GM10248 (cell line): ENCODE results near the gene POFUT2.
"Not testable (repeated sequence)": the region's sequence is repeated elsewhere in the genome, so short reads cannot be mapped to it uniquely, and the experiment has no call there.

Source experiments
- CTCF ChIA-PET: fragments of 300-600 bp; sonication (Branson Sonifier 250); formaldehyde crosslinking; extraction: SDS; loops from one replicate; lab custom pipeline; 2021; ENCODE audit warnings: antibody characterized with exemption; lab: Yijun Ruan, JAX
- POLR2A ChIA-PET: fragments of 350-650 bp; sonication (Branson Sonifier 250); formaldehyde crosslinking; extraction: SDS; loops from one replicate; lab custom pipeline; 2020; ENCODE audit warnings: antibody characterized with exemption; lab: Yijun Ruan, JAX
- DNase-seq: peaks from one replicate; pipeline ENCODE4 v3.0.0; 2012; ENCODE audit errors: extremely low spot score
- TF ChIP-seq, protein P1 (sequence below): IDR thresholded peaks from 2 replicates; pipeline ENCODE4 v1.5.1; 2012; ENCODE audit warnings: mild to moderate bottlenecking, low read depth; ENCODE audit errors: extremely low read depth, missing control alignments, control extremely low read depth

POFUT2 gene

DNA sequence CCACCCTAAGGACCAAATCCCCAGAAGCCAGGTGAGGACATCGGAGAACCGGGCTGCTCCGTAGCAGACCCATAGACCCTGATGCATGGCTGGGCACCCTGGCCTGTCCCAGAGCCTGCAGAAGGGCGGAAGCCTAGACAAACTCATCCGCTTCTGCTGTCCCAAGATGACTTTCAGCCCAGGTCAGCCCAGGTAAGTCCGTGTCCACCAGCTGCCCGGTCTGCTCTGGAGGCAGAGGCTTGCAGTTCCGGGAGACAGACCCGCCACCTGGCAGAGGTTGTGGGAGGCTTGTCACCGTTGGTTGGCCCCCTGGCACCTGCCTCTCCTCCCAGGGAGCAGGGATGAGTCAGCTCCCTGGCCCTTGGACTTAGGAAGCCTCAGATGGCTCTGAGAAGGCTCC, 22.8 kb upstream of the POFUT2 start:
- DNase-seq = no peak
- ChIA-PET POLR2A (no interaction called here), CTCF (no interaction called here)
- TF ChIP-seq, protein P1, sequence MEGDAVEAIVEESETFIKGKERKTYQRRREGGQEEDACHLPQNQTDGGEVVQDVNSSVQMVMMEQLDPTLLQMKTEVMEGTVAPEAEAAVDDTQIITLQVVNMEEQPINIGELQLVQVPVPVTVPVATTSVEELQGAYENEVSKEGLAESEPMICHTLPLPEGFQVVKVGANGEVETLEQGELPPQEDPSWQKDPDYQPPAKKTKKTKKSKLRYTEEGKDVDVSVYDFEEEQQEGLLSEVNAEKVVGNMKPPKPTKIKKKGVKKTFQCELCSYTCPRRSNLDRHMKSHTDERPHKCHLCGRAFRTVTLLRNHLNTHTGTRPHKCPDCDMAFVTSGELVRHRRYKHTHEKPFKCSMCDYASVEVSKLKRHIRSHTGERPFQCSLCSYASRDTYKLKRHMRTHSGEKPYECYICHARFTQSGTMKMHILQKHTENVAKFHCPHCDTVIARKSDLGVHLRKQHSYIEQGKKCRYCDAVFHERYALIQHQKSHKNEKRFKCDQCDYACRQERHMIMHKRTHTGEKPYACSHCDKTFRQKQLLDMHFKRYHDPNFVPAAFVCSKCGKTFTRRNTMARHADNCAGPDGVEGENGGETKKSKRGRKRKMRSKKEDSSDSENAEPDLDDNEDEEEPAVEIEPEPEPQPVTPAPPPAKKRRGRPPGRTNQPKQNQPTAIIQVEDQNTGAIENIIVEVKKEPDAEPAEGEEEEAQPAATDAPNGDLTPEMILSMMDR = no peak

DNA sequence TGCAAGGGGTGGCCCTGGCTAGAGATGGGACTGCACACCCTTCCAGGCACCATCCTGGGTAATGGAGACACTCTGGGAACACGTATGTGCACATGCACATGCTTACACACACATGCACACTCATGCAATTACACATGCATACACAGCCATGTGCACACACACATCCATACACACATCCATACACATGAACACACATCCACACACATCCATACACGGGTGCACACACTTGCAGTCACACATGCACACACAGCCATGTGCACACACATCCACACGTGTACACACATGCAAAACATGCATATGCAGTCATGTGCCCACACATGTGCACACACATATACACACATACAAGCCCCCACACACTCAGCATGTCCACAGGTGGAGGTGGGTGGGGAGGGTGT, 22.3 kb upstream of the POFUT2 start:
- TF ChIP-seq, protein P1 = no peak
- no peak for DNase-seq
- ChIA-PET POLR2A (no interaction called here), CTCF (interaction anchor here (1.4 kb wide), 1 partner anchor 173 kb away, joined by 4 read pairs; no protein-coding TSS in a partner anchor)

DNA sequence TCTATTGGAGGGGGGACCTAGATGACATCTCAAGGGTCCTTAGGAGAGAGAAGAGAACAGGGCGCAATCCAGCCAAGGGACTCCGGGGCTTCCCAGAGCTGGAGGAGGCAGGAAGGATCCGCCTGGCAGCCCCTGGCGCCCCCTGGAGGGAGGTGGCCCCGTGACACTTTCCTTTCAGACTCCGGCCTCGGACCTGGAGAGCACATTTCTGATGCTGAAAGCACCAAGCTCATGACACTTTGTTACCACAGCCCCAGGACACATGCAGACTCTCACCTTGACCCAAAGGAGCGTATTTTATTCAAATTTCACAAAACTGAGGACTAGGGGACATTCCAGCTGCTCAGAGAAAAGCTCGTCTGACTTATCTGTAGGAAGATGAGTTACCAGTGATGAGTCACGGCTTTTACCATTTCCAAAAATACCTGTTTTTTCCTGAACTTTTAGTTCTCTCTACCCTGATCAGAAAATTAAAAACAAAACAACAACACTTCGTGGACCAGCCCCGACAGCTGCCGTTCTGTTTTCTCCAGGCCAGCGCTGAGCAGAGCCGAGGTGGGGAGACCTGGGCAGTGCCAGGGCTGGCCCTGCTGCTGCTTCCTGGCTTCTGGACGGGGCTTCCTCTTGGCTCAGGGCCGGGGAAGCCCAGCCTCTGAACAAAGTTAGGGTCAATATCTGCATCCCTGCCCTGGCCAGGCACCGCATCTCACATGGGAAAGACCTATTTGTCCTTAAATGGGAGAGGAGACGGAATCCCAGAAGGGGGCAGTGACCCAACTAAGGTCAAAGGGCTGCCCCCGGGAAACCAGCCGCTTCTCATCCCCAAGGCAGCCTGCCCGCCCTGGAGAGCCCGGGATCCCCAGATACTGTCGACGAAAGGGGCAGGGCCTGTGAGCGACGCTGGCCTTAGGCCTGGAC, 21.6 kb upstream of the POFUT2 start:
- TF ChIP-seq, protein P1 = peak; percentile 47
- no peak for DNase-seq
- POLR2A ChIA-PET = no interaction called here
- CTCF ChIA-PET = interaction anchor here (1.1 to 1.6 kb wide), 5 partner anchors 20 to 172 kb away, joined by 3 to 8 read pairs (median 4); no protein-coding TSS in a partner anchor

DNA sequence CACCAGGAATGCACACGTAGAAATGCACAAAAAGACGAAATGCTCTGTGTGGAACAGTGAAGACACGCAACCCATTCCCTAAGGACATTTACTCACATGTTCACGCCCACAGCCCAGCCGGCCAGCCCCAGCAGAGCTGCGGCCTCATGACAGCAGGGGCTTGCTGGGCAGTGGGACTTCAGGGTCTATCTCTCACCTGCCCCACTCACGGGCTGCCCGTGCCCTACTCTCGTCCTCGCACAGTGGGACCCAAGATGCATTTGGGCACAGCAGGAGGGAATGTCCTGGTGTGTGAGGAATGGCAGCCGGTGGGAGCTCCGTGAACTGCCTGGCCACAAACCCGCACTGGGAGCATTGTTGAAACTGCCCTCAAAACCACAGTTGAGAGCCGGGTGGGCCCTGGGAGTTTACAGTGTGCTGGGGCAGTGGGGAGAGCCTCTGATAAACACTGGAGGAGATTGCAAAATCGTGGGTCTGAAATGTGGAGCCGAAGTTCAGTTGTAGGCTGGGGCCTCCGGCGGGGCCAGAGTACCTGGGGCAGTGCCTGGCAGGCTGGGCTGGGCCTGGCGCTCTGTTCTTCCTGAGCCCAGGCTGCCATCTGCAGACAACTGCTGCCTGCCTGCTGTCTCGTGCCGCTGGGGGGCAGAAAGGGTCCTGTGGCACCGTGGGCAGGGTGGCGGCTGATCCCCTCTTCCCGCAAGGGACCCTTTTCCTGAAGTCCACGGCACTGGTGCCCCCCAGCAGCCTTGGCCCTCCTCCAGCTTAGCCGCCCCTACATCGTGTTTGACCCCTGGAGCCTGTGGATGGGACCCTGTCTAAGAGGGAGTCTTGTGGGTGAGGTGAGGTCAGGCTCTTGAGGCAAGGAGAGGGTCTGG, 20.7 kb upstream of the POFUT2 start:
- ChIA-PET CTCF (interaction anchor here (1.1 to 1.6 kb wide), 5 partner anchors 21 to 171 kb away, joined by 3 to 8 read pairs (median 4); no protein-coding TSS in a partner anchor), POLR2A (no interaction called here)
- DNase-seq = no peak
- TF ChIP-seq, protein P1 = no peak

DNA sequence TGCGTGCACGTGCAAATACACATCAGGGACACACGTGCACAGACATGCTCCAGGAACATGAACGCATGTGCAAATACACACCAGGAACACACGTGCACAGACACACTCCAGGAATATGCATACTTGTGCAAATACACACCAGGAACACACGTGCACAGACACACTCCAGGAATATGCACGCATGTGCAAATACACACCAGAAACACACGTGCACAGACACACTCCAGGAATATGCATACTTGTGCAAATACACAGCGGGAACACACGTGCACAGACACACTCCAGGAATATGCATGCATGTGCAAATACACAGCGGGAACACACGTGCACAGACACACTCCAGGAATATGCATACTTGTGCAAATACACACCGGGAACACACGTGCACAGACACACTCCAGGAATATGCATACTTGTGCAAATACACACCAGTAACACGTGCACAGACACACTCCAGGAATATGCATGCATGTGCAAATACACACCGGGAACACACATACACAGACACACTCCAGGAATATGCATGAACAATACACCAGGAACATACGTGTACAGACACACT, 20.0 kb upstream of the POFUT2 start:
- DNase-seq, POLR2A ChIA-PET, CTCF ChIA-PET: not testable (repeated sequence)

DNA sequence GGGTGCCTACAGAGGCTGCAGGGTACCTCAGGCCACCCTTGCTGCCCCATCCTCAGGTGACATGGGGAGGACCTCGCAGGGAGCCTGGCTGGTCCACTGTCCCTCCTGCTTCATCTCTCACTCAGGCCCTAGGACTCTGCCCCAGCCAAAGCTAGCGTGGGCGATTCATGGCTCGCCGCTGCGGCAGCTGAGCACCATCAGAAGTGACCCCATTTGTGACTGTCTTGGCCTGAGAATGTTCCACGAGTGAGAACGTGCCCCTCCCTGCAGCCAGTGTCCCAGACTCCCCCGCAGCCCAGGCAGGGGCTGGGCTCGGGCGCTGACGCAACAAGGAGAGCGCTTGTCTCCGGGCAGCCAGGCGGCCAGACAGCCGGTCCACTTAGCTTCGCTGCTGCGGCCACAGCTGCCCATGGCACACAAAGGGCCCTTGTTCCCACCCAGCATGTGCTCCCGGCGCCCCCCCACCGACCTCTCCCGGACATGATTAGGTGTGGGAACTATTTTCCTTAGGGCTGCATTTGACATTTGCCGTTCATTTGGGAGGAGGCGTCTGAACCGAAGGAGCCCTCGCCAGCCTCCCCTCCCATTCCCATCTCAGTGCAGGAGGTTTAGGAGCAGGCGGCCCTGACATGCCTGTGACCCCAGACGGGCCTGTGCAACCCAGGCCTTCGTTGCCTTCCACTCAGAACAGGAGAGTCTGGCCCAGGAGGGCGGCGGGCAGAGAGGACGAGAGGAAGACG, 19.3 kb upstream of the POFUT2 start:
- no peak for DNase-seq
- CTCF ChIA-PET = no interaction called here
- TF ChIP-seq, protein P1 = no peak

More for the DNA sequence above, 19.3 kb upstream of the POFUT2 start:
- POLR2A ChIA-PET = no interaction called here
